ENCODE results near the gene KANTR. TPM values are rescaled to one million over a fixed set of nuclear protein-coding genes. Genes with fewer than 3 reads are reported as not detected.

The KANTR gene
- total RNA-seq, 4 donors from 2014 or later: 15.5 to 41.5 (median 21.8) TPM

DNA sequence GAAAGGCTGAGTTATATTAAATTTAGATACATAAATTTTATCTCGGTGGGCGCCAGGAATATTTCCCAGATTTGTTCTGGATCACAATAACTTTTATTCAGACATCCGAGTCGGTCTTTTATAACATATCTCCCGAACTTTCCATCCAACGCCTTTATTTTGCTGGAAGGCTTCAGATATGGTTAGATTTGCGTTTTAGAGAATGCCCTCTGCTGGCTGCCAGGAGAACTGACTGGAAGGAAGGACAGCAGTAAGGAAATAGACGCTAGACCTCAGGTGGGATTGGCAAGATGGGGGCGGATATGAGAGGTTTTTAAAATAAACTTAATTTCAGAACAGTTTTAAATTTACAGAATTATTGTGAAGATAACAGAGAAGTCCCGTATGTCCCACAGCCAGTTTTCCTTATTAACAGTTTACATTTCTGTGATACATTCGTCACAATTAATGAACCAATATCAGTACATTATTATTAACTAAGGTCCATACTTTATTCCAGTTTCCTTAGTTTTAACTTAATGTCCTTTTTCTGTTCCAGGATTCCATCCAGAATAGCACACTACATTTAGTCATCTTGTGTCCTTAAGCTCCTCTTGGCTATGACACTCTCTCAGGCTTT is 4.6 kb upstream of the KANTR start:
- intact Hi-C loops (cut with DNase I): no loop called here
- TF ChIP-seq POLR2A (IDR thresholded peaks at IDR 0.05): no peak
- TF ChIP-seq, protein P1, sequence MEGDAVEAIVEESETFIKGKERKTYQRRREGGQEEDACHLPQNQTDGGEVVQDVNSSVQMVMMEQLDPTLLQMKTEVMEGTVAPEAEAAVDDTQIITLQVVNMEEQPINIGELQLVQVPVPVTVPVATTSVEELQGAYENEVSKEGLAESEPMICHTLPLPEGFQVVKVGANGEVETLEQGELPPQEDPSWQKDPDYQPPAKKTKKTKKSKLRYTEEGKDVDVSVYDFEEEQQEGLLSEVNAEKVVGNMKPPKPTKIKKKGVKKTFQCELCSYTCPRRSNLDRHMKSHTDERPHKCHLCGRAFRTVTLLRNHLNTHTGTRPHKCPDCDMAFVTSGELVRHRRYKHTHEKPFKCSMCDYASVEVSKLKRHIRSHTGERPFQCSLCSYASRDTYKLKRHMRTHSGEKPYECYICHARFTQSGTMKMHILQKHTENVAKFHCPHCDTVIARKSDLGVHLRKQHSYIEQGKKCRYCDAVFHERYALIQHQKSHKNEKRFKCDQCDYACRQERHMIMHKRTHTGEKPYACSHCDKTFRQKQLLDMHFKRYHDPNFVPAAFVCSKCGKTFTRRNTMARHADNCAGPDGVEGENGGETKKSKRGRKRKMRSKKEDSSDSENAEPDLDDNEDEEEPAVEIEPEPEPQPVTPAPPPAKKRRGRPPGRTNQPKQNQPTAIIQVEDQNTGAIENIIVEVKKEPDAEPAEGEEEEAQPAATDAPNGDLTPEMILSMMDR (IDR thresholded peaks at IDR 0.05): peak; percentile 56 to 83 (median 66)
- Histone ChIP-seq H3K4me1 (peaks cover 0 to 13% of the 10 kb centered on the region in 2 donors), H3K27me3 (no peaks in the 10 kb centered on the region), H3K36me3 (peaks cover 0 to 9% of the 10 kb centered on the region in 2 donors), H3K27ac (peak overlapping the region; percentile 60 to 90 (median 80)), H3K4me3 (replicated peaks in 1 of 3) (peak overlapping the region in 1 of 3 donors; percentile 9), H3K9me3 (no peaks in the 10 kb centered on the region)
- DNase-seq: peak; percentile 54 to 55
- 9 to 11% methylated on average over 11 of the region's 11 CpGs for whole genome bisulfite sequencing, 2 donors

GRCh38 chrX:53089925-53090324 is 4.0 kb upstream of the KANTR start:
- TF ChIP-seq, protein P1 (IDR thresholded peaks at IDR 0.05): no peak
- Histone ChIP-seq H3K4me3 (replicated peaks in 1 of 3) (no peak overlapping the region), H3K27me3 (no peaks in the 10 kb centered on the region), H3K27ac (no peak overlapping the region), H3K9me3 (no peaks in the 10 kb centered on the region), H3K4me1 (peaks cover 0 to 10% of the 10 kb centered on the region in 2 donors), H3K36me3 (peaks cover 0 to 7% of the 10 kb centered on the region in 2 donors)
- intact Hi-C loops (cut with DNase I): no loop called here
- no peak for DNase-seq
- WGBS, 2 donors: 59 to 66% methylated on average over 2 of the region's 2 CpGs

- no peak for DNase-seq
- Histone ChIP-seq H3K9me3 (no peaks in the 10 kb centered on the region), H3K4me3 (replicated peaks in 1 of 3) (no peak overlapping the region), H3K27ac (no peak overlapping the region), H3K36me3 (no peaks in the 10 kb centered on the region), H3K27me3 (no peaks in the 10 kb centered on the region), H3K4me1 (peaks cover 0 to 4% of the 10 kb centered on the region in 2 donors)
- 86 to 100% methylated on average over 2 of the region's 2 CpGs for WGBS, 2 donors
- intact Hi-C loops (cut with DNase I): no loop called here
- TF ChIP-seq, protein P1 (IDR thresholded peaks at IDR 0.05): no peak
- TF ChIP-seq POLR2A (IDR thresholded peaks at IDR 0.05): no peak
These were observed 2.6 kb upstream of the KANTR start for GRCh38 chrX:53091354-53091753.

DNA sequence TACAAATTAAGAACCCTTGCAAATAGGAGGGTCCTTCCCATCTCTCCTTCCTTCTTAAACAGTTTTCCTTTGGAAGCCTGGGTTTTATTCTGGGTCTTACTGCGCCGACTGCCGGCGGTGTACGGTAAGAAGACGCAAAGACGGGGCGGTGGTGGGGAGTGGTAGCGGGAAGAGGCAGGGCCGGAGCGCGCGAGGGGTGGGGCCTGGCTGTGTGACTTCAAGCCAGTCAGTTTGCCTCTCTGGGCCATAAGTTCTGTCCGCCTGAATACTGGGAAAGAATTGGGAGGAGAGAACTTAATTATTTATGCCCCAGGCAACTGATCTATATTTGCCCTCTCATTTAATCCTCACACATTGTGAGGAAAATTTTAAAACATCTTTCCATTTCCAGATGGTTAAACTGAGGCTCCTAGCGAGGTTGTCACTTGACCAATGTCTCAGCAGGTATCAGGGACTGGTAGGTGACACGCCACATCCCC is 726 bp upstream of the KANTR start:
- no peaks in the 10 kb centered on the region for H3K27me3 ChIP-seq
- H3K27ac ChIP-seq: peak overlapping the region; percentile 78 to 86 (median 86)
- H3K36me3 ChIP-seq: no peaks in the 10 kb centered on the region
- intact Hi-C loops (cut with DNase I): loop anchor here (2.0 kb wide), 1 partner anchor 22 kb away; no protein-coding TSS in a partner anchor
- peaks cover 0 to under 1% of the 10 kb centered on the region in 2 donors for H3K4me1 ChIP-seq
- peak; percentile 77 to 80 for DNase-seq
- peak overlapping the region in 2 of 3 donors; percentile 28 to 46 for H3K4me3 ChIP-seq (replicated peaks in 1 of 3)
- 0 to 1% methylated on average over 3 to 15 of the region's 16 CpGs for WGBS, 2 donors
- no peak for TF ChIP-seq POLR2A (IDR thresholded peaks at IDR 0.05)
- TF ChIP-seq, protein P1 (IDR thresholded peaks at IDR 0.05): peak in 5 of 6 experiments; percentile 26 to 58 (median 51)
- H3K9me3 ChIP-seq: no peaks in the 10 kb centered on the region

- H3K9me3 ChIP-seq: no peaks in the 10 kb centered on the region
- no peaks in the 10 kb centered on the region for H3K4me1 ChIP-seq
- H3K36me3 ChIP-seq: no peaks in the 10 kb centered on the region
- peak overlapping the region; percentile 20 to 46 (median 42) for H3K4me3 ChIP-seq (replicated peaks in 1 of 3)
- TF ChIP-seq, protein P1 (IDR thresholded peaks at IDR 0.05): no peak
- TF ChIP-seq POLR2A (IDR thresholded peaks at IDR 0.05): no peak
- 1% methylated on average over 5 of the region's 5 CpGs for WGBS, 2 donors
- peak overlapping the region; percentile 77 to 86 (median 81) for H3K27ac ChIP-seq
- DNase-seq: no peak
- intact Hi-C loops (cut with DNase I): no loop called here
- H3K27me3 ChIP-seq: no peaks in the 10 kb centered on the region
These were observed 602 bp downstream of the KANTR start for GRCh38 chrX:53094582-53094905.
